Activated effector memory CD4-positive, alpha-beta T cell treated with anti-CD3 and anti-CD28 coated beads, Interleukin-2, amount 50 U/mL, for 16 hours (primary cell): ENCODE results near the gene TMEM120A.

Experiments used
- DNase-seq: peaks from one replicate; pipeline ENCODE4 v3.0.0-alpha.2; 2020

Gene TMEM120A

DNA sequence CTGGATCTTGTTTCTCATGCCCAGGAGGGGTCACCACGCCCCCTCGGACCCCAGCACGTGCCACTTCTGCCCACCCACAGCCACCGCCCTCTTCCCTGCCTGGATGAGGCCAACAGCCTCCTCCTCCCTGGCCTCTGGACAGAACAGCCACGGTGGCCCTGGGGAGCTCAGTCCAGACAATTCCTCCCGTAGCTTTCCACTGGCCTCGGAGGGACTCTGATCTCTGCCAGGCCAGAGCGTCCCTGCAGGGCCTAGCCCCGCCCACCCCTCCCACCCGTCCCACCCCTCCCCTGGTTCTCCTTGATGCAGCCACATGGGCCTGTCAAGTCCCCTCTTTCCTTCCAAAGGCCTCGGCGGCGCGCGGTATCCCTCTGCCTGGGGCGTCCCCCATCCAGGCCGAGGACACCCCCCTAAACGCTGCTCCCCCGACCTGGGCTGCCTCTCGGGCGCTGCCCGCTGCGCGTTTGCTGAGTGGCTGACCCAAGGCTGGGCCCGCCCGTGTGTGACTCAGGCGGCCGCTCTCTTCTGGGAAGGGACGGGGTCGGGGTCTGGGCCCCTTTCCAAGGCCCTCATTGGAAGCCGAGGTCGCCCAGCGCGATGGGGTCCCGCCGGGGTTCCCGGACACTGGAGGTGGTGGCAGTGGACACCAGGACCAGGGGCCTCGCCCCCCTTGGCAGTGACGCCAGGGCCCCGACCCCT lies 557 bp downstream of the TMEM120A start:
- no peak for DNase-seq

GRCh38 chr7:75992083-75992755 lies 2.2 kb downstream of the TMEM120A start:
- DNase-seq = no peak

- no peak for DNase-seq
Measured at GRCh38 chr7:75991531-75992082, 2.8 kb downstream of the TMEM120A start.

DNA sequence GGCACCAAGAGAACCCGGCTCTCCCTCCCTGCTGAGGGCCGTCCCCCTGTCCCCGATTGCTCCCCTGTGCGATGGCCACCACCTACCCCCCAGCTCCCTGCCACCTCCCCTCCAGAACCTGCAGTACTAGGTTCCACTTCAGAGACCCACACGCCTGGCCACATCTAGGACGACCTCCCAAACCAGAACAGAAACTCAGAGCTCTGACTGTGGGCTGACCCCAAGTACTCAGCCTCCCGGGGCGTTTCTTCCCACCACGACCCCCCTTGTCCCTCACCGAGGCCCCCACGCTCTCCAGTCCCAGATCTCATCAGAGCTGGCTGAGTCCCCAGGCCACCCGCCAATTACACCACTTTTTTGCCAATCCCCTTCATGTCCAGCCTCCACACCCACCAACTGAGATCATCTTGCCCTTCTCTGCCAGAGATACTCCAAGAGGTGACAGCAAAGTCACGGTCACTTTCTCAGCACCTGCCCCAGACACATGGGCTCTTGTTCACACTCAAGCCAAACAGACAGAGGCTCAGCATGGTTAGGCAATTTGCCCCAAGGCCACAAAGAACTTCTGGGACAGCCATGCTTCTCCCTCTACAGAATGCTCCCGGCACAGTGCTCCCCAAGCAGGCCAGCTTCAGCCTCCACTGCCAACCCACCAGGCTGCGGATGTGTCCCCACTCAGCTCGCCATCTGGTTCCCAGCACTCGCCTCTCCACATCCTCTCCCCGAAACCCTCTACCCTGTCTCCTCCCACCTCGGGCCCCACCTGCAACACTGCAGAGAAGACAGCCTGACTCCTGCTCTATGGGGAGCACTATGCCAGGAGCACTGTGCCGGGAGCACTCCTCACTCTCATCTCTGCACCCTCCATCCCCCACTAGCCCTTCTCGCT lies 4.7 kb downstream of the TMEM120A start:
- DNase-seq = no peak

- no peak for DNase-seq
Measured at GRCh38 chr7:75988568-75989499, 5.6 kb downstream of the TMEM120A start.

DNA sequence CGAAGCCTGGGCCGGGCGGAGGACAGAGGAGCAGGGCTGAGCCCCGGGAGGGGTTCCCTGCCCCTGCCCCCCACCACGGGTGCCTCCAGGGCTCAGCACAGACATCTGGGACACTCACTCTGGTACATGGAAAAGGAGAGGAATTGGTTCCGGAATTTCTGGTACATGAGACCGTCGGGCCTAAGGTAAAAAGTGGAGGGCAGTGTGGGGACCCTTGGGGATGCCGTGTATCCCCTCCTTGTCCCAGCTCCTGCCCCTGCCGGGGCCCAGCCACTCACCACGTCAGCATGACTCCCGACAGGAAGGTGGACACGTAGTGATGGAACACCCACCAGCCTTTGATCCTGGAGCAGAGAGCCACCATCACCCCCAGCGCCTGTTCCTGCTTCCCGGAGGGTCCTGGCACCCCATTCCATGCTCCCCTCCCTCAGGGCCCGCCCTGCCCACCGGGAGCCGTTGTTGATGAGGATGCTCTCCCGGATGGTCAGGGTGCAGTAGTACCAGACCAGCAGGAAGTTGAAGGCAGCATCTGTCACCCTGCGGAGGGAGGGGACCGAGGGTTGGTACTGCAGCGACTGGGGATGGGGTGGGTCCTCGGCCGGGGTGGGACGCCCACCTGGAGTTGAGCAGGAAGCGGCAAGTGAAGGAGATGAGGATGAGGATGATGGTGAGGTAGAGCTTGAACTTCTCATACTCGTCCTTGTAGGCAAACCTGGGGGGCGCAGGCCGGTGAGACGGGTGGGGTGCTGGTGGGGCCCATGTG lies 6.4 kb downstream of the TMEM120A start:
- no peak for DNase-seq

DNA sequence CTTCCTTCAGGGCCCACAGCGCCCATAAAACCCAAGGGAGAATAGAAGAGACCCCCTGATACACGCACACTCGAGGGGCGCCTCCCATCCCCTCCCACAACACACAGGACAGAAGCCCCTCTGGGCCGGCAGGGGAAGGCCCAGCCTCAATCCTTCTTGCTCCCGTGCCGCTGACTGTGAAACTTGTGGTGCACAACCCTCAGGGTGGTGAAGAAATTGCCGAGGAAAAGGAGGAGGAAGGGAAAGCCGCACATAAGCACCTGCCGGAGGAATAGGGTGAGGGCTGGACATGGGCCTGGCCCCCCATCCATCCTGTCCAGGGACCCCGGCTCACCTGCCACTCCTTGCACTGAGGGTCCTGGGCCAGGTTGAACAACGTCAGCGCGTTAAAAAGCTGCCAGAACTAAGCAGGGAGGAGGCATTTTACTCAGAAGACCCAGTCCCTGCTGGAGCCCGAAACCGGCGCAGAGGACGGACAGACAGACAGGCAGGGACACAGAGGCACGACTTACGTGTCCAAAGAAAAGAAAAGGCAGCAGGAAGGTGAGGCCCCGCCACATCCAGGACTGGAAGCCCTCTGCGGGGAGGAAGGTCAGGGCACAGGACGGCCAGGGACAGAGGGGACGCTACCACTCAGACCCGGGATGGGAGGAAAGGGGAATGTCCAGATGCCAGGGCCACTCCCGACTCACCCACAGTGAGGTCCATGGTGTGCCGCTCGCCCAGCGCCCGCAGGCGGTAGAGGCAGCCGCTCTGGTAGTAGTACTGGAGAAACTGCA lies 7.2 kb downstream of the TMEM120A start:
- no peak for DNase-seq

DNA sequence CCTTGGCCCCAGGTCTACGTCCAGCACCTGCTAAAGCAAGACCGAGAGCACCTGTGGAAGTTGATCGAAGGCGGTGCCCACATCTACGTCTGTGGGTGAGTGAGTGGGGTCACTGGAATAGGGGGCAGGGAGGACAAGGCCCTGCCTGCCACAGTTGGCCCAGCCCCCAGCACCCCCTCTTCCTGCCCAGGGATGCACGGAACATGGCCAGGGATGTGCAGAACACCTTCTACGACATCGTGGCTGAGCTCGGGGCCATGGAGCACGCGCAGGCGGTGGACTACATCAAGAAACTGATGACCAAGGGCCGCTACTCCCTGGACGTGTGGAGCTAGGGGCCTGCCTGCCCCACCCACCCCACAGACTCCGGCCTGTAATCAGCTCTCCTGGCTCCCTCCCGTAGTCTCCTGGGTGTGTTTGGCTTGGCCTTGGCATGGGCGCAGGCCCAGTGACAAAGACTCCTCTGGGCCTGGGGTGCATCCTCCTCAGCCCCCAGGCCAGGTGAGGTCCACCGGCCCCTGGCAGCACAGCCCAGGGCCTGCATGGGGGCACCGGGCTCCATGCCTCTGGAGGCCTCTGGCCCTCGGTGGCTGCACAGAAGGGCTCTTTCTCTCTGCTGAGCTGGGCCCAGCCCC lies 8.1 kb downstream of the TMEM120A start:
- DNase-seq = no peak

GRCh38 chr7:75985518-75986146 lies 8.8 kb downstream of the TMEM120A start:
- no peak for DNase-seq

GRCh38 chr7:75985009-75985517 lies 9.3 kb downstream of the TMEM120A start:
- DNase-seq = no peak

- no peak for DNase-seq
Measured at GRCh38 chr7:75984130-75985008, 10.0 kb downstream of the TMEM120A start.

- no peak for DNase-seq
Measured at GRCh38 chr7:75983471-75984129, 10.8 kb downstream of the TMEM120A start.

DNA sequence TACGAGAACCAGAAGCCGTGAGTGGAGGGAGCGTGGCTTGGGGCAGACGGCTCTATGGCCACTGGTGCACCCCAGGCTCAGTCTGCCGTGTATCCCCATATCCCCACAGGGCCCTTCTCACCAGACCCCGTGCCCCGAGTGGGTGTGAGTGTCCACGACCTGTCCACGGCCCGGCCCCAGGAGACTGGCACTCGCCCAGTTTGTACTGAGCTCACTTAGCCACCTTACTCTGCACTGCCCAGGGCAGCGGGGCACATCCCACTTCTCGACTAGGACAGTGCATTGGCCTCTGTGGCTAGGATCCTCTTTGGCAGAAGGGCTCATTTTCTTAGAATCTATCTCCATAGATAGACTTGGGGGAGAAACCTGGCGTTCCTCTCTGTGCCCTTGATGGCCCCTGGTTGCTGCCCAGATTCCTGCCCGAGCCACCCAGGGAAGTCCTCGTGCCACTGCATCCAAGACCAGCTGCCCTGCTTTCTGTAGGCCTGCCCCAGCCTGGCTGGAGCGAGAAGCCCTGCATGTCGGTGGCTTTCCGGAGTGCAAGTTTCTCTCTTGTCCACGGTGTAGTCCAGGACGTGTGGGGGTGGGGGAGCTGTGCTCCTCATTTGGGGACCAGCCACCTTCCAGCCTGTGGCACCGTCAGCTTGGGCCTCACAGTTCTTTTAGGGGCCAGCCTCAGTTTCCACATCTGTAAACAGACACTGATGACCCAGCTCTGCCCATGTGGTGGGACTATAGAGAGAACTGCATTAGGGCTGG lies 11.9 kb downstream of the TMEM120A start:
- DNase-seq = no peak

- DNase-seq = no peak
Measured at GRCh38 chr7:75981453-75982305, 12.7 kb downstream of the TMEM120A start.

DNA sequence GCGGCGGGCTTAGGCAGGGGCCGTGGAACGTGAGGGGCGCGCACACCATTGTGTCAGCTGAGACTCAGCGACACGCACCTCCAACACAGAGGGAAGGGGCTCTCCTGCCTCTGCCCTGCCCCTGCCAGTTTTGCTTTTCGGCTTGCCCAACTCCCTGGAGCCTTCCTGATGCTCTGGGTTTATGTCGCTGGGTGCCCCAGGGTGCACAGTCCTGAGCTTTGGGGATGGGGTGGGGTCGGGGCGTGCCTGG lies 13.3 kb downstream of the TMEM120A start:
- DNase-seq = no peak
